G401 (cell line): ENCODE results near the gene SMARCA1. TPM values are rescaled to one million over a fixed set of nuclear protein-coding genes. Genes with fewer than 3 reads are reported as not detected.

Source experiments
- DNase-seq: peaks from one replicate; pipeline ENCODE4 v3.0.0-alpha.2; 2015; ENCODE audit warnings: low spot score
- in situ Hi-C: cut with HindIII; loops from 2 replicates; pipeline ENCODE4 v1.10.0; 2016; ENCODE audit warnings: low sequenced_read_pairs, mixed read lengths
- total RNA-seq: library from RNA; depleted of rRNA; stranded (reverse); fragments of >200 nt; shearing (Covaris generic); gene quantifications from 2 replicates; pipeline ENCODE4 v1.2.3, GENCODE V29; 2014

SMARCA1 gene
- total RNA-seq, 1 experiment from 2014 or later: 60.7 TPM

DNA sequence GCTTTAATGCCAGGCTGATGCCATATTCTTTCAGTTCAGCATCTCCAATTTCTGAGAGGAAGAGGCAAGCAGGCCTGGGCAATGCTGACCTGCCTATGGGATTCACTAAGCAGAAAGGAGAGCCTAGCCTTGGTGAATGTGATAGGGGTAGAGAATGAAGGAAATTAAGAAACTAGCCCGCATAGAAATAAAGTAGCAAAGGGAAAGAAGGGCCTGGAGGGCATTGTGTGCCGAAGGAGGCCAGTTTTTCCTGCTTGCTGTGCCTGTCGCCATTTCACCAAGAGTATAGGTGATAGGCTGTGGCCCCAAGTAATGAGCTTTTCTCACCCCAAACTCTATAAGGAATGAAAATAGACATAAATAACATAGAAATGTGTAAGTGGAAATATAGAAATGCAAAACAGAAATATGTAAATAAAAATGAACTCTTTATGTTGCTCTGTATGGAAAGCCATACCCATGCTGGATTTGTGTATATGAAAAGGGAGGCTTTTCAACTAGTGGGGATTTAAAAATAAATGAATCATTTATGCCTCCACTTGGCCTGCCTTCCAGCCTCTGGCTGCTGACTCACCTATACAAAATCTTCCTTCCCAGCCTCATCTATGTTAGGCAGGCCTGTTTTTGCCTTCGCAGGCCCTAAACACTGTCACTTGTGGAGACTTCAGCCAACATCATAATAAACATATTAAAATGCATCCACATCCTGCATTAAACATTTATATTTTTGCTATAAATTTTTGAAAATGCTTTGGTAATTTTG is 11.7 kb upstream of the SMARCA1 start:
- in situ Hi-C loops: no loop called here
- no peak for DNase-seq

DNA sequence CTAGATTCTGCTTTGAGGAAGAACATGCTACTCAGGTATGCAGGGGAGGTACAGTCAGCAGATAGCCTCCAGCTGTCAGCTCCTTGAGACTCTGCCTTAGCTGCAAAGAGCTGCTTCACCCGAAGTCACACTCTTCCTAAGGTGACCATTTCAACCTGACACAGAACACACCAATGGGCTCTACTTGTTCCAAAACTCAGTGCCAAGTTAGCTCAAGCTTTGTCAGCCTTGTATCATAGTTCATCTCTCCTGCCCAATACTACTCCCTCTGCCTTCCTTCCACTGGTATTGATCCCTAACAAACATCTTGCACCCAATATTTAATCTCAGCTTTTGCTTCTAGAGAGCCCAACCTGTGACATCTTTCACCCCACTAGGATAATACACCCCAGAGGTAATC is 7.8 kb upstream of the SMARCA1 start:
- in situ Hi-C loops: no loop called here
- no peak for DNase-seq

DNA sequence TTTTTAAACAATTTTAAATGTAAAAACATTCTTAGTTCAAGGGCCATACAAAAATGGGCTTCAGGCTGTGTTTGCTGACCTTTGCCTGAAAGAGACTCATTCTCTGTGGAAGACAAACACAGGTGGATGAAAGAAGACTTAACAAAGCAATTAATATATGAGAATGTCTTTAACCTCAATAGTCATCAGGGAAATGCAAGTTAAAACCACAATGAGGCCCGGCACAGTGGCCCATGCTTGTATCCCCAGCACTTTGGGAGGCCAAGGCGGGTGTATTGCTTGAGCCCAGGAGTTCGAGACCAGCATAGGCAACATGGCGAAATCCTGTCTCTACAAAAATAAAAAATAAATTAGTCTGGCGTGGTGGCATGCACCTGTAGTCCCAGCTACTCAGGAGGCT is 7.1 kb upstream of the SMARCA1 start:
- in situ Hi-C loops: no loop called here

DNA sequence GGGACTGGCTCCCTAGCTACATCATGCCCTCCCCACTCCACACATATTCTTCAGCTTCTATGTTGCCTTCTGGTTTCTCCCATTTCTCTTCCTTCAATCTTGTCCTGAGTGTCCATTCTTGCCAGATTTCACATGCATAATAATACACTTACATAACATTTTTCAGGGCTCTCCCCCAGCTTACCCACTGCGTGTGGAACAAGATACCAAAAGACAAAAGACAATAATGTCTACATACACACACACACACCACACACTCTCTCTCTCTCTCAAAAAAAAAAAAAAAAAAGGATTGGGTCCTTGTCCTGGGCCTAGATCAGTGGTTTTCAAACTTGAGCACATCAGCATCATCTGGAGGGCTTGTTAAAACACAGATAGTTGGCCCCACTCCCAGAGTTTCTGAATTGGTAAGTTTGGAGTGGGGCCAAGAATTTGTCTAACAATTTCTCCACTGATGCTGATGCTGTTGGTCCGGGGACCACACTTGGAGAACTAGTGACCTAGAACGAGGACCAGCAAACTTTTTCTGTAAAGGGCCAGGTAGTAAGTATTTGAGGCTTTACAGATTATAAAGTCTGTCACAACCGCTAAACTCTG is 6.5 kb upstream of the SMARCA1 start:
- in situ Hi-C loops: no loop called here
- no peak for DNase-seq

More for the DNA sequence above, 7.1 kb upstream of the SMARCA1 start:
- DNase-seq: no peak

DNA sequence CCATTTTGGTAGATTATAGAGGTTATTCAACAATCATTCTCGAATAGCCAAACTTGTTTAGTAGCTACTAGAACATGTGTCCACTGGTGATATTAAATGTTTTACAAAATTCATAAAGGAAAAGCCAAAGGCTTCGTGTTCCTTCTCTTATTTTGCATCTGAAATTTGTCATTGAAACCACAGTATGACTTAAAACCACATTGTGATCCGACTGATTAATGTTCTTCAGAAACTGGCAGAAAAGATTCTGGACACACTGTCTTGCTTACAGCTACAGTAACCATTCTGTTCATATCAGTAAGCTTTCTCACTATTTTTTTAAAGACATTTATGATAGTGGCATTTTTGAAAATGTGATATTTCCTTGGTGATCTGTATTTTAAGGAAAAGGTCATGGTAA is 2.6 kb upstream of the SMARCA1 start:
- in situ Hi-C loops: no loop called here
- no peak for DNase-seq

DNA sequence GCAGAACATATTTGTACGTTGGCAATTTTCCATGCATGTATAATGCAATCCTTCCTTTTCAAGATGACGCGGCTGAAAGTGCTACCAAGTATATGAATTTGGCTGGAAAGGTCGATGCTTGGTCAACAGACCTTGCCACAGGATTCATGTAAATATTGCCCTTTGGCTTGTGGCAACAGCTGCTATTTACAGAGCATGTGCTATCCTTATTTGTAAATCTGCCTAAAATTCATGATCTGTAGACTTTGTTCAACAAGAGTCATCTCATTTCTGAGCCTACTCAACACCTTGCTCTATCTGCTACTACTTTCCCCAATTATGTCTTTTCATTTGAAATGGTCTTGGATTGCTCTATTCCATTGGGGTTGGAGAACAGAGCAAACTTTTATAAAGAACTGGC is 1.9 kb upstream of the SMARCA1 start:
- DNase-seq: no peak
- in situ Hi-C loops: no loop called here

DNA sequence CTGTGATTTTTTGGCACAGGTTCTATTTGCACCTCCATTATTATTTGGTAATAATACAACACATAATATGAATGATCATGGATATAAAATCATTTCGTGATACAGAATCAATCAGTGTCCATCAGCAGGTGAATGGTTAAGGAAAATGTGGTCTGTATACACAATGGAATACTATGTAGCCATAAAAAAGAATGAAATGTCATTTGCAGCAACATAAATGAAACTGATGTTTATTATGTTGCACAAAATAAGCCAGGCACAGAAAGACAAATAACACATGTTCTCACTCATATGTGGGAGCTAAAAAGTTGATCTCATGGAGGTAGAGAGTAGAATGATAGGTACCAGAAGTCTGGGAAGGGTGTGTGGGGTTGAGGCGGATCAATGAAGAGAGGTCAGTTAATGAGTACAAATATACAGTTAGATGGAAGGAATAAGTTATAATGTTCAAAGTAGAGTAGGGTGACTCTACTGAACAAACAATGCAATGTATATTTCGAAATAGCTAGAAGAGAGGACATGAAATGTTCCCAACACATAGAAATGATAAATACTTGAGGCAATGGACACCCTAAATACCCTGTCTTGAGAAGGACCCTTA is 1.1 kb upstream of the SMARCA1 start:
- in situ Hi-C loops: no loop called here
- DNase-seq: no peak

DNA sequence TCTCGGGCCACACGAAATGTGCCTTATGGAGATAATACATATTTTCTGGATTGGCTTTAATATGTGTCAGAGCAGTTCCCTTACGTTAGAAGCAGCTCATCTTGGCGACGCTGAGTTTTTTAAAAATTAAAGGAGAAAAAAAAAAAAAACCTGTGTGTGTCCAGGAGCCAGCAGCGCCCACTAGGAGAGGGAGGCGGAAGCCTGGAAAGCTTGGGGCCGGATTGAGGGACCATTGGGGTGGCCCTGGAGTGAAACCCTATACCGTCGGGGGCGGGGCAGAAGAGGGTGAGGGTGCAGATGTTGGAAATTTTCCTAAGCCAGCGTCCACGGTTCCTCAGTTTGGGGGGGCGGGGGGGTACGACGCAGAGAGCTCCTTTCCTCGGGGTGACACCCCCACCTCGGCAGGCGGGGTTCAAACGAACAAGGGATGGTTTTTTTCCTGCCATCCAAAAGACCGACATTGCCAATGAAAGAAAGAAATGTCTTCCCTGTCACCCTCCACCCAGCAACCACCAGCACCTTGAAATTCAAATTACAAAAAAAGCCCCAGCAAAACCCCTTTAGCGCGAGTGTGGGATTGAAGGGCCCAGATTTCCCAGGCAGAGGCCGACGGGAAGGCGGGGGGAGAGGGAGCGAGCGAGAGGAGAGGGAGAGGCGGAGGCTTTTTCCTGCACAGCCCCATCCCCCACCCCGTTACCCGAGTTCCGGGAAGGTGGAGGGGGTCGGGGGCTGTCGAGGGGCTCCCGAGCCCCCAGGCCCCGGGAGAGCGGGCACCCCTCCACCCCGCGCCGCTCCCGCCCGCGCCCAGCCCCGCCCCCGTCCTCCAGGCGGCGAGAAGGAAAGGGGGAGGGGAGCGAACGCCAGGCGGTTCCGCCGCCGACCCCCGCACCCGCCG is 859 bp downstream of the SMARCA1 start:
- peak; percentile 59 for DNase-seq
- in situ Hi-C loops: no loop called here

DNA sequence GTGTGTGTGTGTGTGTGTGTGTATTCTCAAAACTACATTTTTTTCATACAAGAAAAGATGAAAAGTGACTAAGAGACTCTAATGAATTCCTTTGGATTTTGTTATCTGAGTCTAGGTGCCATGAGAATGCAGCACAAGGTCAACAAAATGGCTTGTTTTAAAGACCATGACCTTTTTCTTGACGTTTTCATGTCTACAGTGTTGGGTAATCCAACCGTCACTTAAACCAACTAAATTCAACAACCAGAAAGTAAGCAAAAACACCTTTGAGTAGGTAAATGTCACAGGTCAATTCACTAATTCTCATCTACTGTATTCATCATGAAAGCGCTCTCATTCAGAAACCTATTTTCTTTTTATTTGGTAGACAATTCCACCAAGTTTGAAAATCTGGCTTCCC is 3.1 kb downstream of the SMARCA1 start:
- no peak for DNase-seq
- in situ Hi-C loops: no loop called here

DNA sequence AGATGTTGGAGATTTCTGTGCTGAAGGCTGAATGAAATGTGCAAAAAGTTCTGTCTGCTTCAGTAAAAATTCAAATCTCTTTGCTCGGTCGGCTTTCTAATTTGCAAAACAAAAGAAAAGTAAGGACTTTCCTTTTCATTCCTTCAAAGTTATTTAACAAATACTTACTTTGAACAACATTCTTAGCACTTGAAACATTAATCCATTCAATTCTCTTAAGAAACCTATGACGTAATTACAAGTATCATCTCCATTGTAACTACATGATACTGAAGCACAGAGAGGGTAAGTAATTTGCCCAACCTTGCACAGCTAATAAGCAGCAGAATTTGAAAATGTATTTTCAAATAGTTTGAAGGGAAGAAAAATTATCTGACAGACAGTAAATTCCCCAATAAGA is 6.9 kb downstream of the SMARCA1 start:
- in situ Hi-C loops: no loop called here
- no peak for DNase-seq

DNA sequence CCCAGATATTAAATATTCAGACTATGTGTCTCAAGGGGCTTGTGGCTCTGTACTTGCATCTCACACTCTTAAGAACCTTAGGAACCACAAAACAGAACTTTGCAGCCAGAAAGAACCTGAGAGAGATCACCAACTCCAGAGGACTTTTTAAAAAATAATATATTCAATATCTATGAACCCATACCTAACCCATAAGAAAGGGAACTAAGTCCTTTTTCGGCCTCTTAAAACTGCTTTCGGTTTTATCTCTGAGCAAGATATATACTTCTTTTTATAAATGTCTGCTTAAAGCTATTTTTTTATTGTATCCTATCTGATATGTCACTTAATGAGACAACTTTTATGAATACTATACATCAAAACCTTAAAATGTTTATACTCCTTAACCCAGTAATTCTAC is 10.9 kb downstream of the SMARCA1 start:
- DNase-seq: no peak

DNA sequence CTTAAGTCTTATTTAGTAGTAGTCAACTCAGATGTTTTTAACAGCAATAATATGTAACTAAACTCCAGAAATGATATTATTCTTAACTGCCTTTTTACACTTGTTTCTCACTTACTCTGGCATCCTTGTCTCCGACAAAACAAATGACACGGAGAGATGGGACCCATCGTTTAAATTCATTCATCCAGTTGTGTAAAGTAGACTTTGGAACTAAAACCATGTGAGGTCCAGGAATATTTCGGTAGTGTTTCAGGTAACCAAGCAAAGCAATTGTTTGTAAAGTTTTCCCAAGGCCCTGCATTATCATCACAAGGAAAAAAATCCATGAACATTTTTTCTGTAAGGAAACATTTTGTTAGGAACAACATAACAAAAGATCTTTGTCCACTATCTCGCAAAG is 11.6 kb downstream of the SMARCA1 start:
- in situ Hi-C loops: no loop called here
- no peak for DNase-seq

More for the DNA sequence above, 10.9 kb downstream of the SMARCA1 start:
- in situ Hi-C loops: no loop called here

DNA sequence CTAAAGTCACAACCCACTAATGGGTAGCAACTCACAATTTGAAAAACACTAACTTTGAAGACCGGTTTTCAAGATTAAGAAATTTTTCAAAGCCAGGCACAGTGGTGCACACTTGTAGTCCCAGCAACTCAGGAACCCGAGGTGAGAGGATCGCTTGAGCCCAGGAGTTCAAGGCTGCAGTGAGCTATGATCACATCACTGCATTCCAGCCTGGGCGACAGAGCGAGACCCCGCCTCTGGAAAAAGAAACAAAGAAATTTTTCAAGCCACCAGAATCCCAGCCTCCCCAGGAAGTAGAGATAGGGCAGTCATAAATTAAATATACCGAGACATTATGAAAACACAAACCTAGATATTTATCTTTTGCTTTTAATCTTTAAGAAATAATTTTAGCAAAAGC is 13.0 kb downstream of the SMARCA1 start:
- no peak for DNase-seq
- in situ Hi-C loops: no loop called here

DNA sequence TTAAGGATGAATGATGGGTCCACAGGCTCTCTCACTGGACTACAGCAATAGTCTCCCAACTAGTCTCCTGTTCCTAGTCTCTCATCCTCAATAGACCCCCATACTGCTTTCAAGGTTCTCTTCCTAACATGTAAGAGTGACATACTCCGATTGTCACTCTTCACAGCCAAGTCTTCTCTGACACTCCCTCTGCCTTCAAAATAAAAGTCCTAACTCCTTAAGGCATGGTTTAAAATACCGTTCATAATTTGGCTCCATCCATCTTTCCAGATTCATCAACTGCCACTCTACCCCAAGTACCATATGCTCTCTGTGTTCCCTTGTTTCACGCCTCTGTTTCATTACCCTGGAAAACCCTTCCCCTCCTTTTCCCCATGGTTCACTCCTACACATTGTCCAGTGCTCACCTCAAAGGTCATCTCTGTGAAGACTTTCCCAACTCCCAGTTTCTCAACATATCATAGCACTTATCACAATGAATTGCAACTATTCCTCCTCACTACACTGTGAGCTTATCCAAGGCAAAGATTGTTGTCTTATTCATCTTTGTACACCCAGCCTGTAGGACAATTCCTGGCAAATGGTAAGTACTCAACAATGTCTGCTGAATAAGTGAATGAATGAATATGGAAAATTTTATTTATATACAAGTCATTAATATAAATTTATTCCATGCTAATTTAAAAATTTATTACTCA is 26.0 kb downstream of the SMARCA1 start:
- DNase-seq: no peak
- in situ Hi-C loops: no loop called here

DNA sequence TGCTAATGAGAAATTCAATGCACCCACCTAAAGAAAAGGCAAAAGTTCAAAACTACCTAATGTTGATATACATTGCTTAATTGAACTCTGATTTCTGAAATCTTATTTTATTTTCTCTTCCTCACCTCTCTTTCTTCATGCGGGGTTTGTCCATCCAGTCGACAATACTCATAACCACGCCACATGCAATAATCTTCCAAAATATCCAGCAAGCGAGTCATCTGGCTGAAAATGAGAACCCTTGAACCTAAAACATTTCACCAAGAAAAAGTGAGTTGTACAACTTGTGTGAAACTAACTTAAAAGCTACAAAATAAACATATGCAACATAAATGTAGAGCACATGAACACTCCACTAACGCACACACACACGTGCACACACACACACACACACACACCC is 26.7 kb downstream of the SMARCA1 start:
- DNase-seq: no peak
- in situ Hi-C loops: no loop called here

DNA sequence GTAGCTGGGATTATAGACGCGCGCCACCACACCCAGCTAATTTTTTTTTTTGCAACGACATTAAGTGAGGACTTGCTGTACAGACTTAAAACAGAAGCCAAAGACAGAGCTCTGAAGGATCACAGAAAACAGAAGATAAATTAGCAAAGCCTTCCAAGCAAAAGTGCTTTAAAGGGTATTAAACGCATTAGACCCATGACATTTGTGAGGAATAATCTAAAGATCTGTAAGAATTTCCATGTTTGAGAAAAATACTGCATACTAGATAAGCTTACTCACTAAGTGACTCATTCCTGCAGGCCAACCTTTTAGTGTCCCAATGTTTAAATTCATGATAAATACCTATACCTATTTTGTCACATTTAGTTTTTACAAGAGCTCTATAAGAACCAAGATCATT is 27.4 kb downstream of the SMARCA1 start:
- in situ Hi-C loops: no loop called here

DNA sequence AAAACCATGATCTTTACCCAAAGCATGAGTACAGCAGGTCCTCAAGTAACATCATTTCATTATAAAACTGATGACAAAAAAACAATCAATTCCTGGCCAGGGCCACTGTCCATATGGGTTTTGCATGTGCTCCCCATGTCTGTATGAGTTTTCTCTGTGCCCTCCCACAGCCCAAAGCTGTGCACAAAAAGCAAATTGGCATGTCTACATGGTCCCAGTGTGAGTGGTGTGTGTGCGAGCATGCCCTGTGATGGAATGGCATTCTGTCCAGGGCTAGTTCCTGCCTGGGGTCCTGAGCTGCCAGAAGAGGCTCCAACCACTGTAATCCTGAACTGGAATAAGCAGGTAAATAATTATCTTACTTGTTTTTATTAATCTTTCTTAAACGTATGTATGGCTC is 28.4 kb downstream of the SMARCA1 start:
- no peak for DNase-seq
- in situ Hi-C loops: no loop called here

More for the DNA sequence above, 27.4 kb downstream of the SMARCA1 start:
- no peak for DNase-seq

DNA sequence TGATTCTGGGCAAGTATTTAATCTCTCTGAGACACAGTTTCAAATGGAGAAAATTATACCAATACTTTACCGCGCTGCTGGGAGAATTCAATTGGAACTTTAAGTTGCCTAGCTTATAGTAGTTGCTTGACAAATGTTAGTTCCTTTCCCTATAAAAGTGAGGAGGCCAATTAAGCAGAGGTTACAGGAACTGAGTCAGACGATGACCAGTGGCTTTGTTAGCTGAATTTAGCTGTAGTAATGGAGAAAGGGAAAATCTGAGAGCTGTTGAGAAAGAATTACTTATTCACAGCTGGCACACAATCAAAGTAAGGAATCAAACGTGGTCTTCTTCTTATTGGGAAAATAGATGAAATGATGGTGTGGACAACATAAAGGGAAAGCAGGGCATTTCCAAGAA is 29.6 kb downstream of the SMARCA1 start:
- in situ Hi-C loops: no loop called here
- no peak for DNase-seq

DNA sequence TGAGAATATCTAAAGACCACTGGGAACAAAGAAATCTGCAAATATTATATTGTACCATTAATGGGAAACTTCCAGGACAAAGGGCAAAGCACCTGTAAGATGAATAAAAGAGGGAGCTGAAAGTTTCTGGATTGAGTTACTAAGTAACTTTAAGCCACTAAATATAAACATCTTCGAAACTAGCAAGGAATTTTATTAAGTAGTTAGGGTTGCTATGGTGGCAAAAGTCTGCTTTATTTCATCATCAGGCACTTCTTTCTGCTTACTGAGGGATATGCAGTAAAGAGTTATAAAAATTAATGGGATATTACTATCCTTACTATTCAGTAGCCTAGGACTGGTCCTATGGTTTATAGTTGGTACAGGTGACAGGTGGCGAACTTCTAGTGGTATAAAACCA is 33.0 kb downstream of the SMARCA1 start:
- DNase-seq: no peak
- in situ Hi-C loops: no loop called here
